T-helper 1 cell treated with Interleukin-12 subunit alpha and Interleukin-12 subunit beta and Interleukin-4 antibody, amounts not matched to agents 30 ng/mL and 1 ng/mL, for 36 hours (primary cell): ENCODE data around the gene TBC1D2B. TPM values are rescaled to one million over a fixed set of nuclear protein-coding genes. Genes with fewer than 3 reads are reported as not detected.

Experiments
- intact Hi-C: fragments of 100-400 bp; cut with micrococcal nuclease; formaldehyde crosslinking; loops from one replicate; pipeline ENCODE4 v1.15.1; 2024
- total RNA-seq: library from RNA; stranded (reverse); gene quantifications from 2 replicates; pipeline ENCODE4 v1.2.3, GENCODE V29; 2022

TBC1D2B gene
- total RNA-seq, 1 donor from 2014 or later: 115 TPM

- intact Hi-C loops: no loop called here
These were observed 36.8 kb downstream of the TBC1D2B start for GRCh38 chr15:78040653-78041244.

DNA sequence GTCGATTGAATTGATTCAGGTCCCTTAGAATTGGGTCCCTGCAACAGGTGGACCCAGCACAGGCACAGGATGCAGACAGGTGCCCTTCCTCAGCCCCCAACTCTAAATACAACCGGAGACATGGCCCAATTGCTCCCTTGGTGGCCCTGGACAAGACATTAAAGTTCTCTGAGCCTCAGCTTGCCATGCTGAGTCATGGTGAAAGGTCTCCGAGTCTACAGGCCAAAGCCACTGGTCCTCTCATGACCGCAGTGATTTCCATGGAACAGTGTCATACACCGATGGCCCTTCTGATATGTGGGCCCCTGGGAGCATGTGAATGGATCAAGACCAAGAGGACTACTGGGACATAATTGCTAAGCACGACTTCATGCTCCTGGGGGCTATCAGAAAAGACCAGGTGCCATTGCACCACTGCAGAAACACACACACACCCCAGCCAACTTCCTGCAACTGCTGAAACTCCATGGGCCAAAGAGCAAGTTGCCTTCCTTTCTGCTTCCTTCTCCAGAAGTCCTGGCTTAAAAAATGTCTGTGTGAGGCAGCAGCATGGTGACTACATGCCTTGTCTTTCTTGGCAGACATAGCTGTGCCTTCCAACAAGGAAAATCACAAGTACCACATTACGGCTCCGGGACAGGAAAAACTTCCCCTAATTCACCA is 38.8 kb downstream of the TBC1D2B start:
- intact Hi-C loops: no loop called here

DNA sequence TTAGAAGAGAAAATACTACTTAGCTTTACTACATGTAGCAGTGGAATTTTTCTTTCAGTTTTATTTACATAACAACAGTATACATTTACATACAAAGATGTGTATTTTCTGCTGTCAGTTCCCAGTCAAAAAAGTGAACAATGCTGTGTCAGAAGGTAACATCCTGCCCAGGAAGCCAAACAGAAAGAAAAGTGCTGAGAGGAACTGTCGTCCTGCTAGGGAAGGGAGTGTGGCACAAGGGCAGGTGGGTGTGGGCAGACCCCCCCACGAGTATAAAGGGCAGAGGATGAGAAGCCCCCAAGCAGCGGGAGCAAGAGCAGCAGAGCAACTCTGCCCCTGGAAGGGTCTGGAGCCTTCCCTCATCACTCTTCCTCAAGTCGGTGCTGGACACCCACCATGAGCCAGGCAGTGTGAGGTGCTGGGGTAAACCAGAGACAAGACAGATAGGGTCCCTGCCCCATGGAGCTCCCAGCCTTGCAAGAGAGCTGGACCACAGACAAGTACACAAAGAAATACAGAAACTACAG is 39.7 kb downstream of the TBC1D2B start:
- intact Hi-C loops: no loop called here

- intact Hi-C loops: no loop called here
These were observed 40.2 kb downstream of the TBC1D2B start for GRCh38 chr15:78037328-78037727.

GRCh38 chr15:78035861-78036476 is 41.5 kb downstream of the TBC1D2B start:
- intact Hi-C loops: loop anchor here (2.0 kb wide), 1 partner anchor 77 kb away; no protein-coding TSS in a partner anchor

DNA sequence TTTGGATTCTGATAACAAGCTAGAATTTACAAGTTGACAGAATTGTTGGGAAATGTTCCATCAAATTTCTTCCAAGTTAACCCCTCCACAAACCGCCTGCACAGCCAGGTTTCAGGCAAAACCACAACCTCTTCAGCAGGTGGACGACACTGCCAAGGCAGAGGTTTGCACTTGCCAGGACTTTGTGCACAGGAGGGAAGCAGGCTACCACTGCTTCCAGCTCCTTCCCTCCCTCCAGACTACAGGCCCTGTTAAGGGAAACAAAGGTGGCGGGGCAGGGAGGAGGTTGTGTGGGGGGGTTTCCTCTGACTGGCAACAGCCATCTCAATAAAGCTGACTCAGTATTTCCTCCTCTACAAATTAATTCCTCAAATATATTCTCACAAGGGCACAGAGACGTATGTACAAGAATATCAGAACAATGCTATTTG is 42.2 kb downstream of the TBC1D2B start:
- intact Hi-C loops: loop anchor here (2.0 kb wide), 1 partner anchor 77 kb away; no protein-coding TSS in a partner anchor

- intact Hi-C loops: loop anchor here (1.0 to 5.0 kb wide), 6 partner anchors 13 to 76 kb away; partner anchors contain the start of gene TBC1D2B
These were observed 42.9 kb downstream of the TBC1D2B start for GRCh38 chr15:78034495-78035191.

GRCh38 chr15:78033864-78034263 is 43.6 kb downstream of the TBC1D2B start:
- intact Hi-C loops: loop anchor here (1.0 to 5.0 kb wide), 6 partner anchors 13 to 75 kb away; partner anchors contain the start of gene TBC1D2B

DNA sequence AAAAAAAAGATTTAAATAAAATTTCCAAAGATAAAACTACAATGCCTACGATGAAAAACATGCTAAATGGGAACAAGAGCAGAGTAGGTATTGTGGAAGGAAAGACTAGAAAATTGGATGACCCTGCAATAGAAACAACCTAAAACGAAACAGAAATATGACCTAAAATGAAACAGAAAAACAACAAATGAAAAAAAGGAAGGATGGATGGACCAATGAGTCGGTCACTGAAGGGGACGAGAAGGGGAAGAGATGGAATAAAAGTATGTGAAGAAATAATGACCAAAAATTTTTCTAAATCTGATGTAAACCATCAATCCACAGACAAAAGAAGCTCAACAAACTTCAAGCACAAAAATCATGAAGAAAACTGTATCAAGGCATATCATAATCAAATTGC is 44.8 kb downstream of the TBC1D2B start:
- intact Hi-C loops: loop anchor here (5.0 kb wide), 1 partner anchor 35 kb away; no protein-coding TSS in a partner anchor

GRCh38 chr15:78024883-78025282 is 52.6 kb downstream of the TBC1D2B start:
- intact Hi-C loops: no loop called here

DNA sequence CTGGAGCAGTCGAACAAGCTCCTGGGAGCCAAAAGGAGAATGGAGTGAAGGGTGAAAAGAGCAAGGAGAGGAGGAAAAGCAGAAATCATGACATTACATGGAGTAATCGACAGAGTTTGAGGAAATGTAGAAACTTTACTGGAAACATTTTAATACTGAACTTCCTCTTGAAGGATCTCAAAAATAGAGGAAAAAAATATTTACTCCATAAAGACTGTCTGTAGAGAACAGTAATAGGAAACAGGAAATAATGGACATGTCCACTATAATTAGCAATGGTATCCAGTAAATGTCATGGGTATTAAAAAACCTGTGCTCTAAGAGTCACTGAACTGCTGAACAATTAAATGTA is 53.0 kb downstream of the TBC1D2B start:
- intact Hi-C loops: no loop called here

DNA sequence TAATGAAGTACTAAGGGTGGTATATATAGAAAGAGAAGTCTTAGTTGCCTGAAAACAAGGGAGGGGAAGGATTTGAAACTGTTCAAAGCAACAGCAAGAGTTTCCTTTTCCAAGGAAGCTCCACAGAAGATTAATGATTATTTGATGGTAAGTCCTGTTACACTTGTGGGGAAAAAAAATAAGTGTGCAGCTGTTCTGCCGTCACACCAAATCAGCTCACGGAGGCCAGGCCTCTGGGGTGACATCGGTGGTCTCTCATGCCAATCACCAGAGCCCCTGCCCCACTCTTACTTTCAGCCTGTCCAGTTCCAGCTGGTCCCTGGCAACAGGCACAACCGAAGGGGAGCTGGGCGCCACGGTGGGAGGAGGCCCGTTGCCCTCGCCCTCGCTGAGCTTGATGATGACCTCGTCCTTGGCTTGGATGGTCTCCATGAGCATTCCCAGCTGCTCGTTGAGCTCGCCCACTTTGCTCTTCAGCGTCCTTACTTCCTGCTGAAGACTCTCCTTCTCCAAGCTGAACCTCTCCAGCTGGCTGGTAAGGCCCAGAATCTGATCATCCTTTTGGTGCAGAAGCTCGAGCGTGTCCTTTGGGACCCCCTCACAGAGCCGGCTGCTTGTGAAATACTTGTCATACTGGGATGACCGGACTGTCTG is 53.5 kb downstream of the TBC1D2B start:
- intact Hi-C loops: no loop called here

DNA sequence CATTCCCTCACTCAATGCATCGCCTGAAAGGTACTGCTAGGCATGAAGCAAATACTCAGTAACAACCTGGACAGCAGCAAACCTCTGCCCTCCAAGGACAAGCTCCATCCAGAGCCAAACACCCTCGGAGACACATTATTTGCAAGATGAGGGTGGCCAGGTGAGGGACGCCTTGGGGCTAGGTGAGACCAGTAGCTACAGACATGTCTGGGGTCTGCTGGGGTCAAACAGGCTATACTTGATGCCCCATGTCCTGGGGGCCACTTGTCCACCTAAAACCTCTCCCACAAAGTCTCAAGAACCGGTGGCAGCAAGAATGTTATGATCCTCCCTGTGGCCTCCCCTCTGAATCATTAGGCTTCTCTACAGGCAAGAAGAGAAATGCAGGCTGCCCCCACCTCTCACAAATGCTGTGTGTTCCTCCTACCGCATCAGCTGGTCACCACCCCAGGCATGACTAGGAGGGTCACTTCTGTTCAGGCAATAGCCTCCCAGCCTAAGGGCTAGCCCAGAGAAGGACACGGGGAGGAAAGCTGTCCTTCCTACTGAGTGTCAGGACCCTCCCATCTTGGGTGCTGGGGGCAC is 54.3 kb downstream of the TBC1D2B start:
- intact Hi-C loops: no loop called here

DNA sequence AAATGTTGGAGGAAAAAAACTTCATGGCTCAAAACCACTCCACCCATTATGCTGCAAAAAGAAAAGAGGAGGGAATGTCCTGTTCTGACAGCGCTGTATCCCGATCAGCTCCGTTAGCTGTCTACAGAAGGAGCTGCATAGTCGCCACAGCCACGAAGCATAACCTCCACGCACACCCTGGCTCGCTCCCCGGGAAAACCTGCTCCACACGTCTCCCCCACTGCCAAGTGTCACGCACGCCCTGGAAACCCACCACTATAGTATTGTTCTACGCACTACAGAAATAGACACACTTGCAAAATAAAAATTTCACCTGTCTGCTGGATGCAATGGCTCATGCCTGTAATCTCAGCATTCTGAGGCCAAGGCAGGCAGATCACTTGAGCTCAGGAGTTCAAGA is 55.8 kb downstream of the TBC1D2B start:
- intact Hi-C loops: no loop called here

- intact Hi-C loops: no loop called here
These were observed 57.5 kb downstream of the TBC1D2B start for GRCh38 chr15:78020007-78020406.

- intact Hi-C loops: loop anchor here (1.0 to 5.0 kb wide), 4 partner anchors 15 to 88 kb away; partner anchors contain the start of gene TBC1D2B
These were observed 58.4 kb downstream of the TBC1D2B start for GRCh38 chr15:78018946-78019644.

GRCh38 chr15:78018445-78018844 is 59.1 kb downstream of the TBC1D2B start:
- intact Hi-C loops: loop anchor here (2.0 to 5.0 kb wide), 3 partner anchors 18 to 89 kb away; partner anchors contain the start of gene TBC1D2B

- intact Hi-C loops: loop anchor here (5.0 kb wide), 2 partner anchors 60 to 90 kb away; partner anchors contain the start of gene TBC1D2B
These were observed 60.7 kb downstream of the TBC1D2B start for GRCh38 chr15:78016860-78017259.

- intact Hi-C loops: loop anchor here (2.0 kb wide), 1 partner anchor 14 kb away; no protein-coding TSS in a partner anchor
These were observed 64.9 kb downstream of the TBC1D2B start for GRCh38 chr15:78012643-78013077.

- intact Hi-C loops: no loop called here
These were observed 67.4 kb downstream of the TBC1D2B start for GRCh38 chr15:78010067-78010466.
